ENCODE data around the gene RMC1.

RMC1 gene

DNA sequence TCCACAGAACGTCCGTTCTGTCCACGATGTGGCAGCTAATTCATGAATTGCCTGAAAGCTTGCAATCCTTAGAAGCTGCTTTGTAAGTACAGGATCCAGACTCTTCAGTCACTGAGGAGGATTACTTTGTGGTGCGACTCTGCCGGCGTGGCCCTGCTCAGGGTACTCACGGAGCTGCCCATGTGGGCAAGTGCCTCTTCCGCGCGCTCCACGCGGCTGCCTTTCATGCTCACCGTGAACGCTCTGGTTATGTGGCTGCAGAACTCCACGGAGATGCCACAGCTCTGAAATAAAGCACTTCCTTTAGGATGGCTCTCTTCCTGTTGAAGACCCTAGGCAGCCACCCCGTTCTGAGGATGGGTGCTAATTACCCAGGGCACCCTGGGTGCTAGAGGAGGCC is 31.0 kb downstream of the RMC1 start:
- DNase-seq (ENCODE audit: extremely low spot score): no peak
- POLR2A ChIA-PET: no interaction called here
- TF ChIP-seq CTBP1 (IDR thresholded peaks at IDR 0.05; ENCODE audit: borderline replicate concordance) (no peak), ZNF384 (IDR thresholded peaks at IDR 0.05) (no peak), TARDBP (IDR thresholded peaks at IDR 0.05) (no peak), SP1 (IDR thresholded peaks at IDR 0.05) (no peak), BHLHE40 (IDR thresholded peaks at IDR 0.05; ENCODE audit: borderline replicate concordance) (no peak), L3MBTL2 (conservative IDR thresholded peaks at IDR 0.05) (no peak), HDGF (IDR thresholded peaks at IDR 0.05; ENCODE audit: borderline replicate concordance) (no peak), NFRKB (IDR thresholded peaks at IDR 0.05) (no peak), ELF4 (IDR thresholded peaks at IDR 0.05) (no peak), FOXM1 (IDR thresholded peaks at IDR 0.05; ENCODE audit: borderline replicate concordance) (no peak), FOXK2 (IDR thresholded peaks at IDR 0.05) (no peak), LEF1 (IDR thresholded peaks at IDR 0.05; ENCODE audit: borderline replicate concordance) (no peak), ARNT (IDR thresholded peaks at IDR 0.05) (no peak), FOXA1 (IDR thresholded peaks at IDR 0.05) (no peak), SUZ12 (IDR thresholded peaks at IDR 0.05) (no peak)
- TF ChIP-seq, protein P1, sequence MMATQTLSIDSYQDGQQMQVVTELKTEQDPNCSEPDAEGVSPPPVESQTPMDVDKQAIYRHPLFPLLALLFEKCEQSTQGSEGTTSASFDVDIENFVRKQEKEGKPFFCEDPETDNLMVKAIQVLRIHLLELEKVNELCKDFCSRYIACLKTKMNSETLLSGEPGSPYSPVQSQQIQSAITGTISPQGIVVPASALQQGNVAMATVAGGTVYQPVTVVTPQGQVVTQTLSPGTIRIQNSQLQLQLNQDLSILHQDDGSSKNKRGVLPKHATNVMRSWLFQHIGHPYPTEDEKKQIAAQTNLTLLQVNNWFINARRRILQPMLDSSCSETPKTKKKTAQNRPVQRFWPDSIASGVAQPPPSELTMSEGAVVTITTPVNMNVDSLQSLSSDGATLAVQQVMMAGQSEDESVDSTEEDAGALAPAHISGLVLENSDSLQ (IDR thresholded peaks at IDR 0.05): no peak
- CTCF ChIA-PET: no interaction called here

DNA sequence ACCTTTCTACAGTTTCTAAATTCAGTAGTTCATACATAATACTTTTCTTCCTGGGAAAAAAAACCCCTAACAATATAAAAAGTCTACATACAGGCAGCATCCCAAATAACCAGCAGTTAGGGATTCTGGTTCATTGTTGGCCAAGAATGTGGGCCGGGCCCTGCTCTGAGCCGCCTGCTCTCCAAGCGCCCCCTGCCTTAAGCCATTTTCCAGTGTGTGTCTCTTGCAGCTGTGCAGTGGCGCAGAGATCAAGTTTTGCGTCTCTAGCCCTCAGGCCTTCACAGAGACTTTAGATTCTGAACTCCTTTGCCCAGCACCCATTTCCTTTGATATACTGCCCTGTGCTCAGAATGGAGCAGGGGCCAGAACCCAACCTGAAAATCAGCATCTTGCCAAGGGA is 32.9 kb downstream of the RMC1 start:
- DNase-seq (ENCODE audit: extremely low spot score): no peak
- CTCF ChIA-PET: no interaction called here
- POLR2A ChIA-PET: no interaction called here
- TF ChIP-seq SP1 (IDR thresholded peaks at IDR 0.05): no peak
- TF ChIP-seq SUZ12 (IDR thresholded peaks at IDR 0.05): no peak
- no peak for TF ChIP-seq CTBP1 (IDR thresholded peaks at IDR 0.05; ENCODE audit: borderline replicate concordance)
- TF ChIP-seq BHLHE40 (IDR thresholded peaks at IDR 0.05; ENCODE audit: borderline replicate concordance): no peak
- TF ChIP-seq TARDBP (IDR thresholded peaks at IDR 0.05): no peak
- TF ChIP-seq FOXM1 (IDR thresholded peaks at IDR 0.05; ENCODE audit: borderline replicate concordance): no peak
- TF ChIP-seq ZNF384 (IDR thresholded peaks at IDR 0.05): no peak
- TF ChIP-seq FOXA1 (IDR thresholded peaks at IDR 0.05): no peak
- no peak for TF ChIP-seq NFRKB (IDR thresholded peaks at IDR 0.05)
- no peak for TF ChIP-seq ARNT (IDR thresholded peaks at IDR 0.05)
- no peak for TF ChIP-seq LEF1 (IDR thresholded peaks at IDR 0.05; ENCODE audit: borderline replicate concordance)
- TF ChIP-seq HDGF (IDR thresholded peaks at IDR 0.05; ENCODE audit: borderline replicate concordance): no peak
- no peak for TF ChIP-seq FOXK2 (IDR thresholded peaks at IDR 0.05)
- TF ChIP-seq, protein P1 (IDR thresholded peaks at IDR 0.05): no peak
- no peak for TF ChIP-seq ELF4 (IDR thresholded peaks at IDR 0.05)
- TF ChIP-seq L3MBTL2 (conservative IDR thresholded peaks at IDR 0.05): no peak

DNA sequence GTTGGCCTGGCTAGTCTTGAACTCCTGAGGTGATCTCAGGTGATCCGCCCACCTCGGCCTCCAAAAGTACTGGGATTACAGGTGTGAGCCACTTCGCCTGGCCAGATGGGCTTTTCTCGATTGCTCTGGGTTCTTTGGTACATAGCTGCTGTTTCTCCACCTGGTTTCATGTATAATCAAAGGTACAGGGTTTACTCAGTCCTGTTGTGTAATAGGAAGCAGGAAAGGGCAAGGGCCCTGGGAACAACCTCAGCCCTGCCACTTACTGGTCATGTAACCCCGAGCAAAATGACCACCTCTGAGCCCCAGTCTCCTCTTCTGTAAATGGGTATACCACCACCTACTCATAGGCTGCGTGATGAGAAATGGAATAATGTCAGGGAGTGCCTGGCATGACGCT is 34.0 kb downstream of the RMC1 start:
- DNase-seq (ENCODE audit: extremely low spot score): no peak
- CTCF ChIA-PET: no interaction called here
- TF ChIP-seq LEF1 (IDR thresholded peaks at IDR 0.05; ENCODE audit: borderline replicate concordance) (no peak), ELF4 (IDR thresholded peaks at IDR 0.05) (no peak), NFRKB (IDR thresholded peaks at IDR 0.05) (no peak), SUZ12 (IDR thresholded peaks at IDR 0.05) (no peak), CTBP1 (IDR thresholded peaks at IDR 0.05; ENCODE audit: borderline replicate concordance) (no peak)
- POLR2A ChIA-PET: no interaction called here

DNA sequence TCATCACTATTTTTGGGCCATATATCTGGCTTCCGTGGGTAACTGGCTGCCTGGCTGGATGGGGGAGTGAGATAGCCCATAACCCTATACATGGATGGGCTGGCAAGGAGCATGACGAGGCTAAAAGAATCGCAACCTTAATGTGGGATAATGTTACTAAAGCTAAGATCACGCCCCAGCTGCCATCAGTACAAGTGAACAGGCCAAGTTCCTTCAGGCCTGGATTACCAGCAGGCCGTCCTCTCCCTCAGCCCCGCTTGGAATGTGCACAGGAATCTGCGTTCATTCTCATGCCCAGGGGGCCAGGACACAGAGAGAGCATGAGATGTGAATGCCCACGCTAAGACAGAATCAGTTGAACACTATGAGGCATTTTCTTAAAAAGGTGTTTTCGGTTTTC is 34.7 kb downstream of the RMC1 start:
- TF ChIP-seq HDGF (IDR thresholded peaks at IDR 0.05; ENCODE audit: borderline replicate concordance): no peak
- TF ChIP-seq NFRKB (IDR thresholded peaks at IDR 0.05): no peak
- TF ChIP-seq, protein P1 (IDR thresholded peaks at IDR 0.05): no peak
- no peak for TF ChIP-seq FOXM1 (IDR thresholded peaks at IDR 0.05; ENCODE audit: borderline replicate concordance)
- no peak for TF ChIP-seq BHLHE40 (IDR thresholded peaks at IDR 0.05; ENCODE audit: borderline replicate concordance)
- no peak for TF ChIP-seq ARNT (IDR thresholded peaks at IDR 0.05)

DNA sequence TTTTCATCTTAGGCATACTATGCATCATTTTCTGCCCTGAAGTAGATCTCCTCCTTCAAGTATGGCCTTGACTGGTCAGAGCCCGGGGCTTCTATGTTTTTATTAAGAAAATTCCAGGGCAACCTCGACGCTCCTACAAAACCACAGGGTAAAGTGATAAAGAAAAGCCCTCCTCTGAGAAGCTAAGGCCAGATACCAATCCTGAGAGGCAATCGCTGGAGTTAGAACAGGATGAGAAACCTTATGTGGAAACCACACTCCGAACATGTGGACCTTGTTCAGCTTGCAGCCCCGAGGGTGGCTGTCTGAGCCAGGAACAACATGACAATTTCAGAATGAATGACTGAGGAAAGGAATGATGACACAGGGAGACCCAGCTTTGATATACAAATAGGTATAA is 35.6 kb downstream of the RMC1 start:
- TF ChIP-seq, protein P1 (IDR thresholded peaks at IDR 0.05): no peak
- TF ChIP-seq CTBP1 (IDR thresholded peaks at IDR 0.05; ENCODE audit: borderline replicate concordance): no peak
- TF ChIP-seq SUZ12 (IDR thresholded peaks at IDR 0.05): no peak
- no peak for DNase-seq (ENCODE audit: extremely low spot score)
- POLR2A ChIA-PET: no interaction called here
- CTCF ChIA-PET: no interaction called here

More for the DNA sequence above, 34.7 kb downstream of the RMC1 start:
- ChIA-PET CTCF (no interaction called here), POLR2A (no interaction called here)
- DNase-seq (ENCODE audit: extremely low spot score): no peak

DNA sequence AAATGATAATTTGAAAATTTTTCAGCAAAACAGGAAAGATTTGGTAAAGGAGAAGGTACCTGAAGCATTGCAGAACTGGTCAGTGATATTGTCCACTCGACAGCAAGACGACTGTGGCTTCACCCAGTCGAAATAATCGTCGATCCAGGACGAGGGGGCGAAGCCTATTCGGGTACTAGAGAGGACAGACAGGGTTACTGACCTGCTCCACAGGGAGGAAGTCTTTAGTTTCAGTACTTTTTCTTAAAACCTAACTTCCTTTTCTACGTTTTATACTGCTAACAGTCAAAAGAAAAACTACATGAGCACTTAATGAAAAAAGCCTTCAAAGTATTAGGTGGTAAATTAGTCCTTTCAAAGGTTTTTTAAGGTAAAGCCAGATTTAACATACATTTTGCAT is 36.0 kb downstream of the RMC1 start:
- TF ChIP-seq TARDBP (IDR thresholded peaks at IDR 0.05) (no peak), NFRKB (IDR thresholded peaks at IDR 0.05) (no peak), SUZ12 (IDR thresholded peaks at IDR 0.05) (no peak), ARNT (IDR thresholded peaks at IDR 0.05) (no peak), ZNF384 (IDR thresholded peaks at IDR 0.05) (no peak), CTBP1 (IDR thresholded peaks at IDR 0.05; ENCODE audit: borderline replicate concordance) (no peak), BHLHE40 (IDR thresholded peaks at IDR 0.05; ENCODE audit: borderline replicate concordance) (no peak), FOXM1 (IDR thresholded peaks at IDR 0.05; ENCODE audit: borderline replicate concordance) (no peak), HDGF (IDR thresholded peaks at IDR 0.05; ENCODE audit: borderline replicate concordance) (no peak), LEF1 (IDR thresholded peaks at IDR 0.05; ENCODE audit: borderline replicate concordance) (no peak), L3MBTL2 (conservative IDR thresholded peaks at IDR 0.05) (no peak), FOXA1 (IDR thresholded peaks at IDR 0.05) (no peak), SP1 (IDR thresholded peaks at IDR 0.05) (no peak), ELF4 (IDR thresholded peaks at IDR 0.05) (no peak), FOXK2 (IDR thresholded peaks at IDR 0.05) (no peak)
- TF ChIP-seq, protein P1 (IDR thresholded peaks at IDR 0.05): no peak
- CTCF ChIA-PET: no interaction called here
- DNase-seq (ENCODE audit: extremely low spot score): no peak
- POLR2A ChIA-PET: no interaction called here
